Hematopoietic multipotent progenitor cell treated with erythropoietin and hydrocortisone succinate and interleukin-3 and kit ligand, for 15 days (in vitro differentiated cells): ENCODE data around the gene SATB2.

Experiments
- DNase-seq: peaks from one replicate; pipeline ENCODE4 v3.0.0-alpha.2; 2015; ENCODE audit warnings: low spot score

SATB2 gene

GRCh38 chr2:199457147-199458008 is at the start of gene SATB2:
Gene SATB2, minus strand, starts transcription at chr2:199457939. Its CDS starts 1,902 bp downstream, at chr2:199456037.
- DNase-seq, result no peak

GRCh38 chr2:199505755-199506403 is 48.1 kb upstream of the SATB2 start:
- no peak for DNase-seq

DNA sequence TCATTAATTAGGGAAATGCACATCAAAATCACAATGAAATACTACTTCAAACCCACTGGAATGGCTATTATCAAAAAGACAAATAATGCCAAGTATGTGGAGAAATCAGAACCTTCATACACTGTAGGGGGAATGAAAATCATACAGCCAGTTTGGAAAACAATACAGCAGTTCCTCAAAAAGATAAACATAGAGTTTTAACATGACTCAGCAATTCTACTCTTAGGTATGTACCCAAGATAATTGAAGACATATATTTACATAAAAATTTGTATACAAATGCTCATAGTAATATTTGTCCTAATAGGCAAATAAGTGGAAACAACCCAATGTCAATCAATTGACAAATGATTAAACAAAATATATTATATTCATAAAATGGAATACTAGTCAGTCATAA is 45.4 kb upstream of the SATB2 start:
- no peak for DNase-seq

- no peak for DNase-seq
Observed at GRCh38 chr2:199499005-199499404, 41.3 kb upstream of the SATB2 start.

GRCh38 chr2:199495147-199495546 is 37.4 kb upstream of the SATB2 start:
- DNase-seq, result no peak

GRCh38 chr2:199490049-199490448 is 32.3 kb upstream of the SATB2 start:
- no peak for DNase-seq

- DNase-seq, result peak; percentile 19
Observed at GRCh38 chr2:199488772-199489400, 31.1 kb upstream of the SATB2 start.

GRCh38 chr2:199485732-199486335 is 28.1 kb upstream of the SATB2 start:
- no peak for DNase-seq

- DNase-seq, result no peak
Observed at GRCh38 chr2:199484927-199485326, 27.2 kb upstream of the SATB2 start.

- DNase-seq, result no peak
Observed at GRCh38 chr2:199480966-199481365, 23.2 kb upstream of the SATB2 start.

DNA sequence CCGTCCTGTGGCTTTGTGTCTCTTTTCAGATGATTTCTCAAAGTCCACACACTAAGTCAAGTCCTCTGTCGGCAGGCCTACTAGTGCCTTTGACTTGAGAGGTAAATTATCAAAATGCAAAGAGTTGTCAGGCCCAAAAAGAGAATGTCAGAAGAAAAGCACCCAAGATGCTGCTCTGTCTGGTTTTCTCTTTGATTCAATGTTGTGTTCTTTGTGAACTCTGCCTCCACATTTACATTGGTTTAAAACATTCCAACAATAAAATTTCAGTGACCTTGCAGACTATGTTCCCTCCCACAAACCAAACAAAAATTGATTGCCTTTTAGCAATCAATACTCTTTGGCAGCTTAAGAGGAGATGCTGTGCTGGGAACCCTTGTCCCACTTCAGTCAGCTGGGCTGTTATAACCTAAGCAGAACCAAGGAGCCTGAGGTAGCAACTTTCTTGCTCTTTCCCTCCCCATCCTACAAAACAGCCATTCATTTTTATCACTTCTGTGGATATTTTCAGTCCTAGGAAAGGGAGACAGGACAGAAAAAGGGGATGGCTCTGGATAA is 19.6 kb upstream of the SATB2 start:
- no peak for DNase-seq

GRCh38 chr2:199471443-199472057 is 13.8 kb upstream of the SATB2 start:
- DNase-seq, result no peak

DNA sequence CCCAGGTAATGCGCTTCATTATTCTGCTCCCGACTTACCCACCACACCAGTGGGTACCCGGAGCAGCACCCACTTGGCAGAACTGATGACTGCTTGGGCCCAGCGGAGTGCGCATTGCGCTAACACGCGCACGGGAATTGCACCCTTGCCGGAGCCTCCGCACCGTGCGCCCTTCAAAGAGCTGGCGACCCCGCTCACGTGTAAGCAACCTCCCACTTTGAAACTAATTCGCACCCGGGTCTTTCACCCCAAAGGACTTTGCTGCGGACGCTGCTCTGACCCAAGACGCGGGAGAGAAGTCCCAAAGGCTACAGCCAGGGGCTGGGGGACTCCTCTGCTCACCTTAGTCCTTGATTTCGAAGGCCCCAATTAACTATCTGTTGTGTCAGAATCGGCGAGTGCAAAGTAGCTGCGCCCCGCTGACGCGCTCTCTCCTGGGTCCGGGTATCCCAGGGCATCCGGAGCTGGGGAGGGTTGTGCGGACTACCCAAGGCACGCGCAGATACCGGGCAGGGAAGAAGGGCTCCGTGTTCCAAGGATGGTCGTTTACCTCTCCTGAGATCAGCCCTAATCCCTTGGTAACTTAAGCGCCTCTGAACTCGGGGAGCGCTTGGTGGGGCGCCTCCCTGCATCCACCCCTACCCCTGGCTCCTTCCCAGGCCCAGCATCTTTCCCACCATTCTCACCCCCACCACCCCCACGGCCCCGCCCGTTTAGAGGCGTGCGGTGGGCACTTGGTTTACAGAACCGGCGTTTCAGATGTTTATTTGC is 13.1 kb upstream of the SATB2 start:
- no peak for DNase-seq

DNA sequence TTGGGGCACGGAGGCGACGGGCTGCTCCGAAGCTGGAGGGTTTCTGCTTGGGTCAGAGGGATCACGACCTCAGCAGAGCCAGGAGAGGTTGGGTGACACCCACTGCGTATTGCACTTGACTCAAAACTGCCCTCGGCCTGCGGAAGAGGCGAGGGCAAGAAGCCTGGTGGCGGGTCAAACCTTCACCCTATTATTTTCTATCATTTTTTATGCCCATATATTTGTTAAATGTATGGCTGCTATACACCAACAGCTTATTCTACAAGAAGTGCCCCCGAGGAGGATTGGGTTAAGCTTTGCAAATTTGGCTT is 12.6 kb upstream of the SATB2 start:
- no peak for DNase-seq

DNA sequence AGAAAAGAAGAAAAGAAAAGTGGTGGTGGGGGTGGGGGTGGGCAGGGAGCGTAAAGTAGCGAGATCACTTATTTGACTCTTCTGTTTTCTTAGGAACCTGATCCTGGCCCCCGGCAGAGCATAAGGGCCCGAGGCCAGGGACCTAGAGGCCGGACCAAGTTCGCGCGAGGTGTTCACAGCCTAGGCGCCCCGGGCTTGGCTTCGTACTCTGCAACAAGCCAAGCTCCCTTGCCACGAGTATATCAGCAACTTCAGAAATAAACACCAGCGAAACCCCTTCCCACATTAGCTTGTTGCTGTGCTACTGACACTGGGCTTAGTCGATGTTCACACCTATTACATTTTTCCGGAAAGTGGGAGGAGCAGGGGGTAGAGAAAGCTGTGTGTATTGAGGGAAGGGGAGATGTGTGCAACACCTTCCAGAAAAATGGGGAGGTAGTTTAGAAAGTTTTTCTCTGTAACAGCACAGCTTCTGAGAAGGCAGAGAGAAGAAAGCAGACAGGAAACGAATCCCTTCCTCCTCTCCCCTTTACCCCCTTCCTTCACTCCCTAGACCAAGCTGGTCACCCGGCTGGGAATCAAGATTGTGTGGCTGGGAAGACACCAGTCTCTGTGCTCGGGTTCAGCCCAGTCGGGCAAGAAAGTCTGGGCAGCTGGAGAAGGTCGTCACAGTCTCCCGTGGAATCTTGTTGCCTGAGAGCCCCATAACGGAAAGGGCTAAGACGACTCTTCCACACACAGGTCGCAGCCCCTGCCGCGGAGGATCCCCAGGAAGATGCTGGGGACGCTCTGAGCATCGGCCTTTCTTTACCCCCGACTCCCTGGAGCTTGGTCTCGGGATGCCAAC is 12.0 kb upstream of the SATB2 start:
- DNase-seq, result no peak

DNA sequence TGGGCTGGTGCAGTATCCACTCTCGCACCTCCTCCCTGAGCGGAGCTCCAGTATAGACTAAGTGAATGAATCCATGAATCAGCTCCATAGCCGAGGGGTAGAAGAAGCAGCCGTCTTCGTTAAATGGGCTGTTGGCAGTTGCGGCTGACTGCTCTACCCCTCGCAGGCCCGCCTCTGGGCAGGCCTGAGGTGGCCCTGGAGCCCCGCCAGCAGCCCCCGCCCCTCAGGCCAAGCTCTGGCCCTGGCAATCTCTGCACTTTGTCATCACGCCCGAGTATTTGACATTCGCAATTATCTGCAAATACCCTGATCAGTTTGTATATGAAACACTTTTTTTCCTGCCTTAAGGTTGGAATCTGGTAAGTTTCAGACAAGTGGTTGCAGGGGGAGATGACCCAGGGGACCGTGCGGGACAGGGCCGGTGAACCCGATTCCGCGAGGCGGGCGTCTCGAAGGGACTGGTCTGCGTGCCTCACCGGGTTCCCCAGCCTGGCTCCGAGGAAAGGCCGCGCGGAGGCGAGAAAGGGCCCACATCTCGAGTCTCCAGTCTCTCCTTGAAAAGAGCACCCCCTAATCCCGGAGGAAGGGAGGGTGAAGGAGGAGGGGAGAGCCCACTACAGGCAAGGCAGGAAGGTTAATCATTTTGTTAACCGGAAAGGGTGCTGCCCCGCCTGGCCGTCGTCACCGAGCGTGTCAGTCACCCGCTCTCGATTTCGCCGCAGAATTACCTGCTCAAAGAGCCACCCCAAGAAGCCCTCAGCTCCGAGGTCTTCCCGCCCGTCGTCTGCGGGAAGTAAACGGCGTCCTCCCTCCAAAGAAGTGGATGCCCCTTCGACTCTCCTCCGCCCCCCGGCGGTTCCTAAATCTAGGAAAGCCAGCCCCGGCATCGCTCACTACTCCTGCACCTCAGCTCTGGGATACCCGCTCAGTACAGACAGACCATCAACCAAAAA is 11.1 kb upstream of the SATB2 start:
- DNase-seq, result no peak

- DNase-seq, result no peak
Observed at GRCh38 chr2:199467066-199467822, 9.5 kb upstream of the SATB2 start.

GRCh38 chr2:199466692-199467065 is 8.9 kb upstream of the SATB2 start:
- DNase-seq, result no peak
